SJCRH30 (cell line): Measurements from ENCODE around the gene TP53I3. TPM values are rescaled to one million over a fixed set of nuclear protein-coding genes. Genes with fewer than 3 reads are reported as not detected.

Experiments
- DNase-seq, 2 experiments: peaks; one replicate each; pipeline ENCODE4 v3.0.0-alpha.2; 2015 to 2020
- H3K27ac ChIP-seq: fragments of 250-450 bp; sonication (Bioruptor Pico); 2 replicates; pipeline ENCODE4 v1.5.1; 2020; ENCODE audit warnings: mild to moderate bottlenecking, moderate library complexity
- H3K27me3 ChIP-seq: fragments of 250-450 bp; sonication (Bioruptor Pico); 2 replicates; pipeline ENCODE4 v1.5.1; 2020; ENCODE audit warnings: mild to moderate bottlenecking, moderate library complexity
- H3K36me3 ChIP-seq: fragments of 250-450 bp; sonication (Bioruptor Pico); 2 replicates; pipeline ENCODE4 v1.5.1; 2020; ENCODE audit warnings: mild to moderate bottlenecking, moderate library complexity
- H3K4me1 ChIP-seq: fragments of 250-450 bp; sonication (Bioruptor Pico); 2 replicates; pipeline ENCODE4 v1.5.1; 2020; ENCODE audit warnings: mild to moderate bottlenecking, moderate library complexity
- H3K4me3 ChIP-seq: fragments of 250-450 bp; sonication (Bioruptor Pico); 2 replicates; pipeline ENCODE4 v1.5.1; 2020; ENCODE audit warnings: mild to moderate bottlenecking, moderate library complexity
- H3K9me3 ChIP-seq: fragments of 250-450 bp; sonication (Bioruptor Pico); replicated peaks from 2 replicates; pipeline ENCODE4 v1.5.1; 2020; ENCODE audit warnings: mild to moderate bottlenecking, moderate library complexity
- total RNA-seq: library from RNA; depleted of rRNA; stranded (reverse); fragments of >200 nt; shearing (Covaris generic); gene quantifications from 2 replicates; pipeline ENCODE4 v1.2.3, GENCODE V29; 2014

TP53I3 gene
- total RNA-seq, 1 experiment from 2014 or later = 38.6 TPM

GRCh38 chr2:24082787-24083566 lies 1.7 kb downstream of the TP53I3 start:
- peaks cover 41% of the 10 kb centered on the region for H3K4me1 ChIP-seq
- no peaks in the 10 kb centered on the region for H3K27me3 ChIP-seq
- peak overlapping the region; percentile 73 for H3K4me3 ChIP-seq
- DNase-seq = peak in 1 of 2 experiments; percentile 23
- peaks cover 17% of the 10 kb centered on the region for H3K36me3 ChIP-seq
- peak overlapping the region; percentile 96 for H3K27ac ChIP-seq
- no peaks in the 10 kb centered on the region for H3K9me3 ChIP-seq

- no peaks in the 10 kb centered on the region for H3K27me3 ChIP-seq
- peaks cover 41% of the 10 kb centered on the region for H3K4me1 ChIP-seq
- H3K4me3 ChIP-seq = no peak overlapping the region
- peak; percentile 98 to 99 for DNase-seq
- H3K27ac ChIP-seq = peak overlapping the region; percentile 96
- no peaks in the 10 kb centered on the region for H3K9me3 ChIP-seq
- peaks cover 17% of the 10 kb centered on the region for H3K36me3 ChIP-seq
Measured at GRCh38 chr2:24080701-24081100, 3.9 kb downstream of the TP53I3 start.

GRCh38 chr2:24077879-24078278 lies 6.8 kb downstream of the TP53I3 start:
- Histone ChIP-seq H3K27ac (no peak overlapping the region), H3K9me3 (no peaks in the 10 kb centered on the region), H3K27me3 (no peaks in the 10 kb centered on the region), H3K4me1 (peaks cover 33% of the 10 kb centered on the region), H3K4me3 (no peak overlapping the region), H3K36me3 (peaks cover 33% of the 10 kb centered on the region)
- DNase-seq = no peak

GRCh38 chr2:24077535-24077877 lies 7.1 kb downstream of the TP53I3 start:
- H3K9me3 ChIP-seq = no peaks in the 10 kb centered on the region
- no peak overlapping the region for H3K4me3 ChIP-seq
- peaks cover 29% of the 10 kb centered on the region for H3K4me1 ChIP-seq
- H3K27me3 ChIP-seq = no peaks in the 10 kb centered on the region
- no peak for DNase-seq
- H3K36me3 ChIP-seq = peaks cover 36% of the 10 kb centered on the region
- H3K27ac ChIP-seq = no peak overlapping the region

GRCh38 chr2:24076849-24077534 lies 7.6 kb downstream of the TP53I3 start:
- Histone ChIP-seq H3K4me3 (no peak overlapping the region), H3K4me1 (peaks cover 24% of the 10 kb centered on the region)
- DNase-seq = no peak

GRCh38 chr2:24075915-24076848 lies 8.5 kb downstream of the TP53I3 start, which contains the start of gene SF3B6:
TSS of gene SF3B6 (minus strand) at chr2:24076326. CDS start at chr2:24076229, 97 bp downstream.
- peak within 1 kb of the TSS; percentile 56 for H3K27ac ChIP-seq
- H3K9me3 ChIP-seq = no peaks in the 10 kb centered on the region
- peaks cover 16% of the 10 kb centered on the region for H3K4me1 ChIP-seq
- H3K27me3 ChIP-seq = no peaks in the 10 kb centered on the region
- peaks cover 39% of the 10 kb centered on the region for H3K36me3 ChIP-seq
- H3K4me3 ChIP-seq = peak within 1 kb of the TSS; percentile 71
- peak; percentile 99 for DNase-seq

More at GRCh38 chr2:24076849-24077534, 7.6 kb downstream of the TP53I3 start:
- Histone ChIP-seq H3K36me3 (peaks cover 35% of the 10 kb centered on the region), H3K27me3 (no peaks in the 10 kb centered on the region), H3K27ac (no peak overlapping the region), H3K9me3 (no peaks in the 10 kb centered on the region)

GRCh38 chr2:24075259-24075658 lies 9.4 kb downstream of the TP53I3 start:
- H3K9me3 ChIP-seq = no peaks in the 10 kb centered on the region
- no peaks in the 10 kb centered on the region for H3K27me3 ChIP-seq
- no peak for DNase-seq
- peaks cover 11% of the 10 kb centered on the region for H3K4me1 ChIP-seq
- H3K4me3 ChIP-seq = peak overlapping the region; percentile 71
- H3K36me3 ChIP-seq = peaks cover 47% of the 10 kb centered on the region
- H3K27ac ChIP-seq = peak overlapping the region; percentile 56; the same call in 1 of the 2 replicates

- no peaks in the 10 kb centered on the region for H3K27me3 ChIP-seq
Measured at GRCh38 chr2:24073816-24074215, 10.8 kb downstream of the TP53I3 start.

GRCh38 chr2:24072259-24072658 lies 12.4 kb downstream of the TP53I3 start:
- Histone ChIP-seq H3K27me3 (no peaks in the 10 kb centered on the region), H3K9me3 (no peaks in the 10 kb centered on the region), H3K4me1 (no peaks in the 10 kb centered on the region; the same call in 1 of the 2 replicates), H3K27ac (no peak overlapping the region), H3K36me3 (peaks cover 63% of the 10 kb centered on the region), H3K4me3 (no peak overlapping the region)
- no peak for DNase-seq

More at GRCh38 chr2:24073816-24074215, 10.8 kb downstream of the TP53I3 start:
- no peak for DNase-seq
- H3K9me3 ChIP-seq = no peaks in the 10 kb centered on the region
- no peak overlapping the region for H3K4me3 ChIP-seq
- H3K4me1 ChIP-seq = no peaks in the 10 kb centered on the region; the same call in 1 of the 2 replicates
- peaks cover 50% of the 10 kb centered on the region for H3K36me3 ChIP-seq
- no peak overlapping the region for H3K27ac ChIP-seq

GRCh38 chr2:24065341-24065740 lies 19.3 kb downstream of the TP53I3 start:
- no peak overlapping the region for H3K4me3 ChIP-seq
- H3K27me3 ChIP-seq = no peaks in the 10 kb centered on the region
- no peak overlapping the region for H3K27ac ChIP-seq
- H3K9me3 ChIP-seq = no peaks in the 10 kb centered on the region
- DNase-seq = no peak
- peaks cover 50% of the 10 kb centered on the region for H3K36me3 ChIP-seq
- no peaks in the 10 kb centered on the region for H3K4me1 ChIP-seq

- Histone ChIP-seq H3K9me3 (no peaks in the 10 kb centered on the region), H3K4me3 (no peak overlapping the region), H3K36me3 (no peaks in the 10 kb centered on the region; the same call in 1 of the 2 replicates), H3K27me3 (no peaks in the 10 kb centered on the region), H3K4me1 (no peaks in the 10 kb centered on the region), H3K27ac (no peak overlapping the region)
- DNase-seq = no peak
Measured at GRCh38 chr2:24058564-24059271, 25.9 kb downstream of the TP53I3 start.

GRCh38 chr2:24055750-24056149 lies 28.9 kb downstream of the TP53I3 start:
- H3K36me3 ChIP-seq = no peaks in the 10 kb centered on the region
- no peaks in the 10 kb centered on the region for H3K4me1 ChIP-seq
- DNase-seq = no peak
- H3K27me3 ChIP-seq = no peaks in the 10 kb centered on the region
- H3K27ac ChIP-seq = no peak overlapping the region
- H3K9me3 ChIP-seq = no peaks in the 10 kb centered on the region
- H3K4me3 ChIP-seq = no peak overlapping the region

- Histone ChIP-seq H3K27me3 (no peaks in the 10 kb centered on the region), H3K4me1 (no peaks in the 10 kb centered on the region), H3K9me3 (no peaks in the 10 kb centered on the region), H3K36me3 (no peaks in the 10 kb centered on the region), H3K4me3 (no peak overlapping the region), H3K27ac (no peak overlapping the region)
- no peak for DNase-seq
Measured at GRCh38 chr2:24054366-24055010, 30.1 kb downstream of the TP53I3 start.
